Adrenal gland (tissue), 12 donors: Measurements from ENCODE around the gene CAT. TPM values are rescaled to one million over a fixed set of nuclear protein-coding genes. Genes with fewer than 3 reads are reported as not detected.

Source experiments
- DNase-seq, 7 donors: peaks; one replicate each; pipeline ENCODE4 v3.0.0-alpha.2; 2019 to 2020
- H3K27ac ChIP-seq, 5 donors: fragments of 200-600 bp; sonication (generic) in 4 of 5; 1 replicate in 3 of 5; 2 replicates in 2 of 5; pipeline versions ENCODE4 v1.5.1 to v1.8.0; 2016 to 2020; ENCODE audit warnings: mild to moderate bottlenecking in 1 of 5
- H3K27me3 ChIP-seq: fragments of 200-600 bp; 2 replicates; pipeline ENCODE4 v1.8.0; 2021
- H3K36me3 ChIP-seq, 2 donors: fragments of 200-600 bp; replicated peaks in 1 of 2; 1 replicate in 1 of 2; 2 replicates in 1 of 2; pipeline versions ENCODE4 v1.5.1 to v1.8.0; 2018 to 2022
- H3K4me1 ChIP-seq, 2 donors: fragments of 200-600 bp; replicated peaks in 1 of 2; 1 replicate in 1 of 2; 2 replicates in 1 of 2; pipeline versions ENCODE4 v1.5.1 to v1.8.0; 2018 to 2021
- H3K4me3 ChIP-seq, 4 donors: fragments of 200-600 bp; sonication (generic) in 3 of 4; one replicate each; pipeline ENCODE4 v1.5.1; 2016 to 2018
- H3K9me3 ChIP-seq, 3 donors: fragments of 200-600 bp; sonication (generic) in 1 of 3; replicated peaks in 1 of 3; 1 replicate in 2 of 3; 2 replicates in 1 of 3; pipeline versions ENCODE4 v1.5.1 to v1.8.0; 2016 to 2021
- POLR2A ChIP-seq, 2 donors: fragments of 450-650 bp; IDR thresholded peaks; one replicate each; pipeline ENCODE4 v1.6.1; 2017; ENCODE audit warnings: antibody characterized with exemption in 2 of 2, mild to moderate bottlenecking in 2 of 2, moderate library complexity in 1 of 2
- WGBS, 4 donors: extraction: QIAGEN DNeasy Blood & Tissue Kit in 2 of 4; methylation state at CpG; one replicate each; pipeline versions ENCODE4 v1.1.5 to v1.1.7; 2013 to 2017; 5-methylcytosine and 5-hydroxymethylcytosine counted together
- intact Hi-C, 2 donors: fragments of 100-400 bp; cut with DNase I; formaldehyde crosslinking; loops; one replicate each; pipeline versions ENCODE4 v1.14.1 to v1.15.0; 2022 to 2023
- polyA plus RNA-seq, 3 donors: library from polyadenylated mRNA; stranded (reverse); fragments of 200-250 nt in 2 of 3; fragments of 350-450 nt in 1 of 3; fragmentation: Illumina TruSeq in 1 of 3; extraction: RNeasy Lipid Tissue Mini Kit (QIAGEN cat#74804) in 1 of 3; gene quantifications; one replicate each; pipeline ENCODE4 v1.2.3, GENCODE V29; 2013 to 2014
- total RNA-seq, 9 donors: library from RNA; depleted of rRNA in 4 of 9; stranded (reverse); fragments of >200 nt in 4 of 9; fragments of 120-200 nt in 1 of 9; fragmentation: NEBNext Ultra II Directional in 1 of 9; extraction: Animal tissue kit (Norgen Biotek cat#: 25700) in 1 of 9; gene quantifications; one replicate each; pipeline versions ENCODE4 v1.1.0 to v1.2.4, GENCODE V29; 2013 to 2023
- TF ChIP-seq, protein P1 (sequence below), 6 experiments: fragments of 450-650 bp in 4 of 6; fragments of 200-600 bp in 2 of 6; sonication (generic) in 1 of 6; IDR thresholded peaks; 1 replicate in 5 of 6; 2 replicates in 1 of 6; pipeline versions ENCODE4 v1.5.1 to v1.8.0; 2016 to 2021; ENCODE audit warnings: antibody characterized with exemption in 6 of 6, mild to moderate bottlenecking in 2 of 6, moderate library complexity in 1 of 6
- donor health status: healthy with polysubstance abuse.
- donor health status: Bipolar disorder and iron deficiency.
- donor health status: DM: yes; HTN: yes; CAD: no.
- donor health status: DM: no; HTN: no; CAD: no.
- donor health status: DM: no; HTN: no; CAD: no.
- donor health status: DM: yes; HTN: yes; CAD: no.

CAT gene
- total and polyA plus RNA-seq, 12 donors = 45.8 to 302 (median 209) TPM

DNA sequence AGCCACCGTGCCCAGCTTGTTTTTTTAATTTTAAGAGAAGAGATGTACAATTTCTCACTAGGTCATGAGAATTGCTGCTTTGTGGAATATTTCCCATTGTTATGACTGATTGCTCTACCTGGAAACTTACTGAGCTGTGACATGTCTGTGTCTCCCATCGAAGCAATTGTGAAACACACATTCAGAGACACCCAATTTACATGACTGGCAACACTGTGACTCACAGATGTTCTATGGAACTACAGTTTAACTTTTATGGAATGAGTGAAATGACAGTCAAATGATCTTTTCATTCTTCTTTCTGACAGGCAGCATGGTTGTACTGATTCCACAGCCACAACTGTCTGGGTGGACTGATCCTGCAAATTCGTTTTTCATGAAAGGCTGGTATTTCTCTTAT is 42.6 kb downstream of the CAT start:
- Histone ChIP-seq H3K27ac (no peak overlapping the region), H3K4me1 (no peaks in the 10 kb centered on the region), H3K4me3 (no peak overlapping the region), H3K27me3 (no peaks in the 10 kb centered on the region), H3K9me3 (no peaks in the 10 kb centered on the region), H3K36me3 (no peaks in the 10 kb centered on the region)
- 60 to 86% (median 68%) methylated on average over 3 of the region's 3 CpGs for WGBS, 4 donors
- intact Hi-C loops = no loop called here
- DNase-seq = no peak
- no peak for TF ChIP-seq POLR2A (IDR thresholded peaks at IDR 0.05)
- TF ChIP-seq, protein P1, sequence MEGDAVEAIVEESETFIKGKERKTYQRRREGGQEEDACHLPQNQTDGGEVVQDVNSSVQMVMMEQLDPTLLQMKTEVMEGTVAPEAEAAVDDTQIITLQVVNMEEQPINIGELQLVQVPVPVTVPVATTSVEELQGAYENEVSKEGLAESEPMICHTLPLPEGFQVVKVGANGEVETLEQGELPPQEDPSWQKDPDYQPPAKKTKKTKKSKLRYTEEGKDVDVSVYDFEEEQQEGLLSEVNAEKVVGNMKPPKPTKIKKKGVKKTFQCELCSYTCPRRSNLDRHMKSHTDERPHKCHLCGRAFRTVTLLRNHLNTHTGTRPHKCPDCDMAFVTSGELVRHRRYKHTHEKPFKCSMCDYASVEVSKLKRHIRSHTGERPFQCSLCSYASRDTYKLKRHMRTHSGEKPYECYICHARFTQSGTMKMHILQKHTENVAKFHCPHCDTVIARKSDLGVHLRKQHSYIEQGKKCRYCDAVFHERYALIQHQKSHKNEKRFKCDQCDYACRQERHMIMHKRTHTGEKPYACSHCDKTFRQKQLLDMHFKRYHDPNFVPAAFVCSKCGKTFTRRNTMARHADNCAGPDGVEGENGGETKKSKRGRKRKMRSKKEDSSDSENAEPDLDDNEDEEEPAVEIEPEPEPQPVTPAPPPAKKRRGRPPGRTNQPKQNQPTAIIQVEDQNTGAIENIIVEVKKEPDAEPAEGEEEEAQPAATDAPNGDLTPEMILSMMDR (IDR thresholded peaks at IDR 0.05) = no peak

DNA sequence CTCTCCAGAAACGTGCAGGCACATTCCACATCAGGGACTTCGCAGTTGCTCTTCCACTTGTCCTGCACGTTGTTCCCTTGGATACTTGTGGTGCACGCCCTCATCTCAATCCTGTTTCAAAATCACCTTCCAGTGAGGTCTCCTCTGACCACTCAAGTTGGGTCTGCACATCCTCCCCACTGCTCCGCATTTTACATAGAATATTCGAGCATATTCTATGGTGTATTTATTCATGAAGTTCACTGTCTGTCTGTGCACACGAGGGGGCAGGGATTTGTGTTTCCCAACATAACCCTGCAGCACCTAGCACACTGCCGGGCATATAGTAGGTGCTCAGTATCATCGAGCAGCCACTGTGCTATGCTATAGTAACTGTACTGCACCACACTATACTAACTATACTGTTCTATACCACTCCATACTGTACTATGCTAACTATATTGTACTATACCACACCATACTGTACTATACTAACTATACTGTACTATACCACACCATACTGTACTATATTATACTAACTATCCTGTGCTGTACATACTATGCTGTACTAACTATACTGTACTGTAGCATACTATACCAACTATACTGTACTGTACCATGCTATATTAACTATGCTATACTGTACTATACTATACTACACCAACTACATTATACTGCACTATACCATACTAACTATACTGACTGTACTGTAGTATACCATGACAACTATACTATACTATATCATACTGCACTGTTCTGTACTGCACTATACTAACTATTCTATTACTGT is 44.6 kb downstream of the CAT start:
- no peaks in the 10 kb centered on the region for H3K9me3 ChIP-seq
- H3K36me3 ChIP-seq = no peaks in the 10 kb centered on the region
- no peaks in the 10 kb centered on the region for H3K27me3 ChIP-seq
- DNase-seq = no peak
- no peak overlapping the region for H3K4me3 ChIP-seq
- intact Hi-C loops = no loop called here
- no peak overlapping the region for H3K27ac ChIP-seq
- 81 to 93% (median 83%) methylated on average over 9 of the region's 9 CpGs for WGBS, 4 donors
- no peaks in the 10 kb centered on the region for H3K4me1 ChIP-seq
- TF ChIP-seq, protein P1 (IDR thresholded peaks at IDR 0.05) = no peak
- TF ChIP-seq POLR2A (IDR thresholded peaks at IDR 0.05) = no peak

DNA sequence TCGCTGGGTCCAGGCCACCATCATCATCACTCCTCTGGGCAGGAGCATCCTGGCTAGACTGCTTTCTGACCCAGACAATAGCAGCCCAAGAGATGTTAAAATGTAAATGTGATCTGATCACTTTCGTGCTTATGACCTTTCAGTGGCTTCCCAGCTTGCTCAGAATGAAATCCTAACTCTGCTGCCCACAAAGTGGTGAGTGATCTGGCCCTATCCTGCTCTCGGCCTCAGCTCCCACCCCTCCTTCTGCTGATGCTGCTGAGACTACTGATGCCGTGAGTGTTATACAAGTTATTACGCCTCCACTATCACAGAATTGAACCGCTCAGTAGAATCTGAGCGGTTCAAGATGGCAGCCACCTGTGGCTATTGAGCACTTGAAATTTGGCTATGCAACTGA is 48.7 kb downstream of the CAT start:
- H3K4me3 ChIP-seq = no peak overlapping the region
- intact Hi-C loops = no loop called here
- WGBS, 4 donors = 77 to 92% (median 83%) methylated on average over 6 to 7 of the region's 7 CpGs
- H3K9me3 ChIP-seq = no peaks in the 10 kb centered on the region
- no peaks in the 10 kb centered on the region for H3K36me3 ChIP-seq
- DNase-seq = no peak
- H3K27me3 ChIP-seq = no peaks in the 10 kb centered on the region
- no peaks in the 10 kb centered on the region for H3K4me1 ChIP-seq
- no peak for TF ChIP-seq POLR2A (IDR thresholded peaks at IDR 0.05)
- TF ChIP-seq, protein P1 (IDR thresholded peaks at IDR 0.05) = no peak
- no peak overlapping the region for H3K27ac ChIP-seq

DNA sequence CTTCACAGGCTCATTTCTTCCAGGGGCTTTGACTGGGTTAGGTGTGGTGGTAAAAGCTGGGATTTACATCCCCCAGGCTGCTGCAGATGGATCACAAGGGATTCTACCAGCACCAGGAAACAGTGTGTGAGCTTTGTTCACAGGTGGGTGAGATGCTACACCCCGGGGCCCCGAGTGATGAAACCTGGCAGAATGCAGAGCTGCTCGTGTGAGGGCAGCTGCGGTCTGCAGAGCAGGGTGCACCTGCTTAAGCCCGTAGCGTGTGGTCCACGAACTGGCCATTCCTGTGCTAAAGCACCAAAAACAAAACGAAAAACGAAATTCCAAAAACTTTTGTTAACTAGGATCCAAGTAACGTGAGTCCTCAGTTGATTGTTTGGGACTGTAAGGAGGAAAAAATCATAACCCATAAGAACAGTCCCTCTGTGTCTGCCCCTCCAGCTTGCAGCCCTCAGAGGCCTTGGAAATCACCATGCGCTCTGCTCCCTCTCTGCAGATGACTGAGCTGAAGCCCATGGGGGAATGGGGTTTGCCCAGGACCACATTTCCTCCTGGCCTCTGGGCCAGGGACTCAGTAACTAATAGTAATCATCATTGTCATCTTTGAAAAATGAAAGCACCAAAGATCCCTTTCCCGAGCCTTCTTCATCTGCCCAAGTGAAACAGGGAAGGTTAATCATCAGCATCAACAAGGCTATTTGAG is 50.3 kb downstream of the CAT start:
- DNase-seq = no peak
- TF ChIP-seq POLR2A (IDR thresholded peaks at IDR 0.05) = no peak
- TF ChIP-seq, protein P1 (IDR thresholded peaks at IDR 0.05) = no peak
- Histone ChIP-seq H3K27ac (no peak overlapping the region), H3K36me3 (no peaks in the 10 kb centered on the region), H3K9me3 (no peaks in the 10 kb centered on the region), H3K27me3 (no peaks in the 10 kb centered on the region), H3K4me3 (no peak overlapping the region), H3K4me1 (no peaks in the 10 kb centered on the region)
- intact Hi-C loops = no loop called here
- WGBS, 4 donors = 85 to 92% (median 88%) methylated on average over 12 of the region's 12 CpGs
